ENCODE results near the gene STARD6.
A peak's percentile ranks its signal among the peaks of the same experiment; 100 is the strongest.
"Not testable (repeated sequence)": the region's sequence is repeated elsewhere in the genome, so short reads cannot be mapped to it uniquely, and the experiment has no call there.

STARD6 gene

GRCh38 chr18:54338230-54338629 lies 19.4 kb downstream of the STARD6 start:
- no peak for DNase-seq (ENCODE audit: low read depth)

DNA sequence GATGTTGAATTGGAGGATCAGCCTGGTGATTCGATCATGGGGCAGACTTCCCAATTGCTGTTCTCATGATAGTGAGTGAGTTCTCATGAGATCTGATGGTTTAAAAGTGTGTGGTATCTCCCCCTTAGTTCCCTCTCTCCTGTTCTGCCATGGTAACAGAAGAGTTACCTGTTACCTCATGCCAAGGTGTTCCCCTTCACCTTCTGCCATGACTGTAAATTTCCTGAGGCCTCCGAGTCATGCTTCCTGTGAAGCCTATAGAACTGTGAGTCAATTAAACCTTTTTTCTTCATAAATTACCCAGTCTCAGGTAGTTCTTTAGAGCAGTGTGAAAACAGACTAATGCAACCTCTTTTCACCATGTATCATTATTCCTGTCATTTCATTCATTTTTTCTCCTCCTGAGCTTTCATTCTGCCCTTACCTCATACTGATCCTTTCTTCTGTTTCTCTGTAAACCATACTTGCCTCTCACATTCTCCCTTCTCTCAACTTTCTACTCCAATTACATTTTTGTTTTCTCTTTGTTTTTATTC lies 22.0 kb downstream of the STARD6 start:
- no peak for DNase-seq (ENCODE audit: low read depth)

- no peak for DNase-seq (ENCODE audit: low read depth)
Measured at GRCh38 chr18:54330768-54331548, 26.7 kb downstream of the STARD6 start.

DNA sequence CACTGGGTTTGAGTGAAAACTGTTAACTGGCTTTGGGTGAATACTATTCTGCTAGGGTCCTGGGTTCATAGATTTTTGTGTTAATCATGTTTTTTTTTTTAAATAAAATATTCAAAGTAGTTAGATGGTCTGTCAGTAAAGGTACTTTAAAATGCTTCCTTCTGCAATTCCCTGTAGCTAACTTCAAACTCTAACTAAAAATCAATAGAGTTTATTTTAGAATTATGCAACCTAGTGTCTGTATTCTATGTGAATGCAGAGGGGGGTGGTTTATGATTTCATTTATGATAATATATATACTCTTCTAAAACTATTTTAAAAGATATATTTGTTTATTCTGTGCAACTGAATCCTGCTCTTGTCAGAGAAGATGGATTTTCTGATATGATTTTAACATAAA lies 27.9 kb downstream of the STARD6 start:
- DNase-seq (ENCODE audit: low read depth): no peak

GRCh38 chr18:54327818-54328217 lies 29.8 kb downstream of the STARD6 start:
- peak; percentile 18 for DNase-seq (ENCODE audit: low read depth)

DNA sequence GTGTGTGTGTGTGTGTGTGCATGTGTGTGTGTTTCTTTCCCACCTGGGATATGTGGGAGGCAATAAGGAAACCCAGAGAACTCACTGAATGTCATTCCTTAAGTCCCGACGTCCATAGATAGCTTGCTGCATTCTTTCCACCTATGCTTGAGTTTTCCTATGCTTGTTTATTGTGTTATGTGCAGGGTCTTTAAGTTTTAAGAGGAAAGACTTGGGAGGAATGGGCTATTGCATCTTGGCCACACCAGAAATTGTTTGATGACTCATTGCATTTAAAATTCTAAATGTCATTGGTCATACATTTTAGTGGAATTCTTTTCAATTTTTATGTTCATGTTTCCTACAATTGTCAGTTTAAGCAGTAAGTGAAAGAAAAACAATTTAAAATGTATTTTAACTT lies 33.7 kb downstream of the STARD6 start:
- no peak for DNase-seq (ENCODE audit: low read depth)

DNA sequence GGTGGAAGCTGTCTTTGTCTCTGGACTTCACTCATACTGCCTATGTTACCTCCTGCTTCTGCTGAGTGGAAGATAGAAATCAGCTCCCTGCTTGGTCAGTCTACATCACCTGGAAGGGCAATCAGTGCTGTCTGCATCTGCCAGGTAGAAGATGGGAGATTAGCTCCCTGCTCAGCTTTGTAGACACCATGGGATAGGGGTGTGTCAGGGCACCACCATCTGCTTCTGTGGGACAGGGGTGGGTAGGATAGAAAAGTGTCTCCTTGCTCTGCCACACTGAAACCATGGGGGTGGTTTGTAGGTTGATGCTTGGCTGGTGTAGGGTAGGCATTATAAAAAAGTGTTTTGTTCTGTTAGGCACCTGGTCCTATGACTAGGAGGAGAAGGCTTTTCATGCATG lies 34.1 kb downstream of the STARD6 start:
- DNase-seq (ENCODE audit: low read depth): no peak

DNA sequence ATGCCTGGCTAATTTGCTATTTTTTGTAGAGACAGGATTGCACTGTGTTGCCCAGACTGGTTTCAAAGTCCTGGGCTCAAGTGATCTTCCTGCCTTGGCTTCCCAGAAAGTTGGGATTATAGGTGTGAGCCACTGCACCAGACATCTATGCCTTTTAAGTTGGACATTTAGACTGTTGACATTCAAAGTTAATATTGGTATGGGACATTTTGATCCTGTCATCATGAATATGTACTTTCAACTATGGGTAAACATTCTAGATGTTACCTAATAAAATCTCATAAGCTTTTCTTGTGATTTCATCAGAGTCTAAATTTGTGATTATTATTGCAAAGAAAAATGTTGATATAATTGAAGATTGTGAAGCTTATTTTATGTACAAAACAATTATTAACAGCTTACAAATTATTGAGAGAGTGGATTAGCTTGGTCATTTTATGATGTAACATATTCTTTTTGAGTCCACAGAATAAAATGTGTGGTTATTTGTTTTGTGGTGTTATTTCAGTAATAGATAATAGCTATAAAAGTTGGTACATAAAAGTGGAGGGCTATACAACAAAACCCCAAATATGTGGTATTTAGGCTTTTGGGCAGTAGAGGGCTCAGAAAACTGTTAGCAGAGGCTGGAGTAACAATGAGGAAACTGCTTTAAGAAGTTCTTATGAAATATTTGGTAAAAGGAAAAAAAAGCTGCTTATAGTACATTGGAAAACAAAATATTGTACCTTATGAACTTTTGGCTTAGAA lies 41.4 kb downstream of the STARD6 start:
- no peak for DNase-seq (ENCODE audit: low read depth)

- not testable (repeated sequence) for DNase-seq (ENCODE audit: low read depth)
Measured at GRCh38 chr18:54309564-54309963, 48.1 kb downstream of the STARD6 start.

DNA sequence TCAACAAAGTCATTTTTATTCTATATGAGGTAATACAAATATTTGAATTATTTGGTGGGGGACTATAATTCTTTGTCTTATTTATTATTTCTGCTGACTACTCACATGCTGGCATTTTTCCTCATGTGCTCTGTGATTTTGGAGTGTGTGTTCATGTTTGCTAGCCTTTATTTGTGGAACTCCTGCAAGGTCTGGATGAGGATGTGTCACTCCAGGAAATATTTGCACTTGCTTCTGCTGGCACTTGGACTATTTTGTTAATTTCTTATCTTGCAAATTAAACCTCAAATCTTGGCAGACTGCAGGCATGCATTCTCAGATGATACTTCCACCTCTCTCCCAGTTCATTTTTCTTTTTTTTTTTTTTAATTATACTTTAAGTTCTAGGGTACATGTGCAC lies 54.2 kb downstream of the STARD6 start:
- DNase-seq (ENCODE audit: low read depth): no peak

DNA sequence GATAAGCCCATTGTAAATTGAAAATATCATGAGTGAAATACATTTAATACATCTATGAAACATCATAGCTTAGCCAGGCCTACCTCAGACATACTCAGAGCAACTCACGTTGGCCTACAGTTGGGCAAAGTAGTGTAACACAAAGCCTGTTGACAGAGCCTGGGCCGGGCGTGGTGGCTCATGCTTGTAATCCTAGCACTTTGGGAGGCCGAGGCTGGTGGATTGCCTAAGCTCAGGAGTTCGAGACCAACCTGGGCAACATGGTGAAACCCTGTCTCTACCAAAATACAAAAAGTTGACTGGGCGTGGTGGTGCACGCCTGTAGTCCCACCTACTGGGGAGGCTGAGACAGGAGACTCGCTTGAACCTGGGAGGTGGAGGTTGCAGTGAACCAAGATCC lies 58.7 kb downstream of the STARD6 start:
- not testable (repeated sequence) for DNase-seq (ENCODE audit: low read depth)

GRCh38 chr18:54296062-54296461 lies 61.6 kb downstream of the STARD6 start:
- DNase-seq (ENCODE audit: low read depth): peak; percentile 50

- DNase-seq (ENCODE audit: low read depth): no peak
Measured at GRCh38 chr18:54294274-54294673, 63.4 kb downstream of the STARD6 start.

DNA sequence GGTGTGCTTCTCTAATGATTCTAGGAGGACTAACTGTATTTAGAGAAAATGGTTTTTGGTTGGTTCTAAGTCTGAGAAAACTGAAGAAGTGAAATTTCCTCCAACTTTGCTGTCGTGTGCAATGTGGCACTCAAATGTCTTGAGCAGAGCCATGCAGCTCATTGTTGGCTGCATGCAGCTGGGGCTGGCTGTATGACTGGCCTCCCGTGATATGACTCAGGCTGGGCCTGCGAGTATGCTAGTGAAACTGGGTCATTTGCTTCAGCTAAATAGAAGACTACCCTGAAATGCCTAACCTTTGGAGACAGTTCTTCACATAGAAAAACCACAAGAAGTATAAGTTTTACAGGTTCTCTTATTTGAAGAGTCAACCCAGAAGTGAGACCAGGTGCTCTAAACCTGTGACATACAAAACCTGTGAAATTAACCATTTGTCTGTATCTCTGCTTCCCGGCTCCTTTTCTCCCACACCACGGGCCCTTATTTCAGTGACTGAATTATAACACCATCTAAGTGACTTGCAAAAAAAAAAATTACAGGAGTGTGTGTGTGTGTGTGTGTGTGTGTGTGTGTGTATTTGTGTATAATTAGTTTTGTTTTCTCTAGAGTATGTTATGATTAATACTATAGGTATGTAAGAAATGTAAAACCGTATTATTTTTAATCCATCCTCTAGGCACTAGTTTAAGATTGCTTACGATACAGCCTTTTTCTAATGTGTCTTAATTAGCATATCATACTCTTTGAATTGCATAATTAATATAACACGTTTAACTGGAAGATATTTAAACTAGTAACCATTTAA lies 72.5 kb downstream of the STARD6 start:
- peak; percentile 91 for DNase-seq (ENCODE audit: low read depth)

DNA sequence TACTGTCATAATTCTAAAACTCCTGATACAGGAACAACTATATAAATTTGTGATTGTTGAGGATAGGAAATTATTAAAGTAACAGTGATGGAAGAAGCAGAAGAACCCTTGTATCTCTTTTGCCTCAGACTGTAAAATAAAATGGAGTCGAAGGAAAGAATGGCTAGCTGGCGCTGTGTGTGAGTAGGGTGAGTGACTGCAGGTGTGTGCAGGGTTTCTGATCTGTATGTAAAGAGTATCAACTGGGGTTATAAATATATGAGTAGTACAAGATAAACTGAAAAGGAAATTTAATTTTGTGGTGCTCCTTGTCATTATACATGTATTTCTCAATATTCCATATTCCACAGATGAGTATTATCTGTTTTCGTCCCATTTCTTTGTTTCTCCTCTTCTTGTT lies 73.1 kb downstream of the STARD6 start:
- no peak for DNase-seq (ENCODE audit: low read depth)

GRCh38 chr18:54280220-54280569 lies 77.5 kb downstream of the STARD6 start:
- DNase-seq (ENCODE audit: low read depth): no peak

DNA sequence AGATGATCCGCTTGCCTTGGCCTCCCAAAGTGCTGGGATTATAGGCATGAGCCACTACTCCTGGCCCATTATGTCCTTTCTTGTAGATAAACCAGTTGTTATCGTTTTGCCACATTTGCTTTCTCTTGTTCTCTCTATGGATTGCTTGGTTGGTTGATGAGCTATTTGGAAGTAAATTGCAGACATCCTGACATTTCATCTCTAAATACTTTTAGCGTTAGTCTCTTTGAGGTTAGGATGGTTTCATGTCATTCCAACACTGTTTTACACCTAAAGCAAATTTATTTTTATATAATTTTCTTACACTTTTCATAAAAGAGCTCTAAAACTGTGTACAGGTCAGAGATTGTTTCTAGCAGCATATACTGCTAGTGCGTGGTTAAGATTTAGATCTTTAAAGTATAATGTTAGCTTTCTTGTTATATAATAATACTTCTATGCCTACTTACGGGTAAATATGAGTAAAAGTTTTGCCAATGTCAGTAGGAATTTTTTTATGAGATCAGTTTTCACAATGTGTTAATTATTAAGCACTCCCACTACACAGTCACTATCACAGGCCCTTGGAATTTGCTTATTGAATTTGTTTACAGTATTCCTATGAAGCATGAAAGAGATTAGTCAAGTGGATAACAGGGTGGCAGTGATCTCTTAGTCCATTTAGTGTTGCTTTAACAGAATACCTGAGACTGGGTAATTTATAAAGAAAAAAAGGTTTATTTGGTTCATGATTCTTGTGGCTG lies 78.0 kb downstream of the STARD6 start:
- DNase-seq (ENCODE audit: low read depth): no peak

- DNase-seq (ENCODE audit: low read depth): peak; percentile 24
Measured at GRCh38 chr18:54278615-54279014, 79.0 kb downstream of the STARD6 start.

- DNase-seq (ENCODE audit: low read depth): no peak
Measured at GRCh38 chr18:54277899-54278298, 79.8 kb downstream of the STARD6 start.

All from iris pigment epithelial cell (primary cell).